NCI-H1048 (cell line): Measurements from ENCODE around the gene CAMSAP2.
A peak's percentile ranks its signal among the peaks of the same experiment; 100 is the strongest.
"Not testable (repeated sequence)": the region's sequence is repeated elsewhere in the genome, so short reads cannot be mapped to it uniquely, and the experiment has no call there.

Experiments used
- DNase-seq: peaks from one replicate; lab custom pipeline; 2025; lab: John Stamatoyannopoulos, UW

Gene CAMSAP2

GRCh38 chr1:200784576-200784975 is 45.9 kb downstream of the CAMSAP2 start:
- no peak for DNase-seq

- no peak for DNase-seq
Observed at GRCh38 chr1:200786788-200787187, 48.1 kb downstream of the CAMSAP2 start.

- DNase-seq, result no peak
Observed at GRCh38 chr1:200787896-200788387, 49.2 kb downstream of the CAMSAP2 start.

- not testable (repeated sequence) for DNase-seq
Observed at GRCh38 chr1:200791012-200791411, 52.3 kb downstream of the CAMSAP2 start.

GRCh38 chr1:200793677-200794076 is 55.0 kb downstream of the CAMSAP2 start:
- no peak for DNase-seq

- no peak for DNase-seq
Observed at GRCh38 chr1:200794506-200795065, 55.9 kb downstream of the CAMSAP2 start.

GRCh38 chr1:200795156-200795555 is 56.5 kb downstream of the CAMSAP2 start:
- DNase-seq, result no peak

GRCh38 chr1:200802042-200802441 is 63.3 kb downstream of the CAMSAP2 start:
- DNase-seq, result no peak

GRCh38 chr1:200802865-200803512 is 64.3 kb downstream of the CAMSAP2 start:
- DNase-seq, result peak; percentile 80

- DNase-seq, result no peak
Observed at GRCh38 chr1:200805719-200806118, 67.0 kb downstream of the CAMSAP2 start.

GRCh38 chr1:200808846-200809245 is 70.2 kb downstream of the CAMSAP2 start:
- no peak for DNase-seq

- no peak for DNase-seq
Observed at GRCh38 chr1:200811704-200812103, 73.0 kb downstream of the CAMSAP2 start.

- DNase-seq, result not testable (repeated sequence)
Observed at GRCh38 chr1:200816624-200817224, 78.0 kb downstream of the CAMSAP2 start.

- DNase-seq, result no peak
Observed at GRCh38 chr1:200818248-200818647, 79.6 kb downstream of the CAMSAP2 start.

- no peak for DNase-seq
Observed at GRCh38 chr1:200819726-200820125, 81.0 kb downstream of the CAMSAP2 start.

GRCh38 chr1:200831091-200831490 is 92.4 kb downstream of the CAMSAP2 start:
- DNase-seq, result no peak

GRCh38 chr1:200834383-200834782 is 95.7 kb downstream of the CAMSAP2 start:
- DNase-seq, result no peak

- no peak for DNase-seq
Observed at GRCh38 chr1:200836213-200836612, 97.5 kb downstream of the CAMSAP2 start.

GRCh38 chr1:200837931-200838571 is 99.4 kb downstream of the CAMSAP2 start:
- no peak for DNase-seq

- DNase-seq, result no peak
Observed at GRCh38 chr1:200838676-200839445, 100.2 kb downstream of the CAMSAP2 start.

GRCh38 chr1:200845360-200845759 is 106.7 kb downstream of the CAMSAP2 start:
- DNase-seq, result no peak

GRCh38 chr1:200846398-200846797 is 107.7 kb downstream of the CAMSAP2 start:
- DNase-seq, result no peak
